ENCODE results near the gene KLRC1. TPM values are rescaled to one million over a fixed set of nuclear protein-coding genes. Genes with fewer than 3 reads are reported as not detected.

Gene KLRC1
- total and polyA plus RNA-seq, 2 of the 8 experiments (the other 6 are each of a cell fraction or from before 2014, with no cell fraction given): not detected

GRCh38 chr12:10454531-10454930, 1.4 kb upstream of the KLRC1 start:
- Histone ChIP-seq H3K56ac (replicated peaks; ENCODE audit: insufficient read length, low read depth, low read length) (no peak overlapping the region), H2BK15ac (ENCODE audit: low read length) (no peak overlapping the region), H3K9me3 (ENCODE audit: insufficient read depth in 2 of 2, low read depth in 1 of 2, low read length in 1 of 2) (0 out of 4 replicates have a peak, but pooled peaks cover 0 to 3% of the 10 kb centered on the region in 2 experiments), H3K23ac (ENCODE audit: insufficient read length) (no peak overlapping the region), H4K8ac (ENCODE audit: extremely low read depth, insufficient read depth, low read length) (no peak overlapping the region), H3K4ac (replicated peaks; ENCODE audit: insufficient read length, low read depth, low read length) (no peak overlapping the region), H2AK5ac (ENCODE audit: low read depth, low read length) (no peak overlapping the region), H4K5ac (ENCODE audit: insufficient read length, low read depth, low read length) (no peak overlapping the region), H2BK20ac (ENCODE audit: low read length) (no peak overlapping the region), H3K36me3 (ENCODE audit: control insufficient read depth in 2 of 4, insufficient read depth in 4 of 4, low read length in 3 of 4) (no peaks in the 10 kb centered on the region), H3K18ac (ENCODE audit: extremely low read depth, low read length) (no peak overlapping the region), H3K79me1 (ENCODE audit: low read depth, low read length) (no peaks in the 10 kb centered on the region), H2AFZ (ENCODE audit: low read length) (no peak overlapping the region), H3K4me1 (replicated peaks in 1 of 4; ENCODE audit: control insufficient read depth in 3 of 4, insufficient read depth in 4 of 4, low read length in 3 of 4) (peaks cover 0 to 3% (median 0%) of the 10 kb centered on the region in 4 experiments; a peak in 1 of 7 replicates), H4K20me1 (replicated peaks in 1 of 2; ENCODE audit: control insufficient read depth in 1 of 2, insufficient read depth in 2 of 2, low read length in 2 of 2) (no peaks in the 10 kb centered on the region), H4K91ac (replicated peaks; ENCODE audit: insufficient read length, low read length) (no peak overlapping the region), H2BK12ac (ENCODE audit: low read depth, low read length) (no peak overlapping the region), H3K27ac (ENCODE audit: low read depth, low read length) (no peak overlapping the region), H3K23me2 (ENCODE audit: low read depth, low read length) (no peaks in the 10 kb centered on the region), H3K27me3 (replicated peaks in 1 of 4; ENCODE audit: control insufficient read depth in 3 of 4, extremely low read depth in 1 of 4, insufficient read depth in 3 of 4, low read length in 3 of 4) (peaks cover 0 to 2% (median 0%) of the 10 kb centered on the region in 4 experiments; a peak in 1 of 7 replicates), H3K4me2 (ENCODE audit: insufficient read depth in 1 of 2, low read depth in 2 of 2, low read length in 2 of 2) (no peak overlapping the region), H3K4me3 (ENCODE audit: extremely low read depth in 1 of 4, insufficient read depth in 2 of 4, low read depth in 3 of 4, low read length in 4 of 4) (no peak overlapping the region), H2BK120ac (replicated peaks; ENCODE audit: low read depth, low read length) (no peak overlapping the region), H2BK5ac (ENCODE audit: low read depth, low read length) (no peak overlapping the region), H3K79me2 (ENCODE audit: control insufficient read depth in 1 of 2, insufficient read depth in 2 of 2, low read length in 2 of 2) (no peaks in the 10 kb centered on the region), H3K9ac (replicated peaks in 1 of 4; ENCODE audit: extremely low read depth in 1 of 4, low read depth in 3 of 4, low read length in 3 of 4) (no peak overlapping the region), H3K14ac (ENCODE audit: insufficient read length) (no peak overlapping the region)
- FAIRE-seq: no peak
- WGBS, 2 experiments (ENCODE audit: extremely low coverage in 1 of 2, insufficient coverage in 1 of 2, insufficient read length in 1 of 2, insufficient replicate concordance in 2 of 2, low coverage in 1 of 2, low lambda C conversion rate in 2 of 2, missing lambda C conversion rate in 1 of 2): 93% methylated on average over 1 of the region's 1 CpG; no CpG with 5 or more reads in 1 of the 2 experiments
- ChIA-PET POLR2A (ENCODE audit: partially characterized antibody) (no interaction called here), CTCF (ENCODE audit: partially characterized antibody) (no interaction called here)
- no peak for DNase-seq (ENCODE audit: low read depth in 1 of 2, low spot score in 2 of 2)
- TF ChIP-seq ATF3 (IDR thresholded peaks at IDR 0.05; ENCODE audit: insufficient read depth, low read depth, low read length) (no peak), GTF2F1 (IDR thresholded peaks at IDR 0.05; ENCODE audit: borderline replicate concordance, low read depth, low read length) (no peak), RBBP5 (IDR thresholded peaks at IDR 0.05; ENCODE audit: borderline replicate concordance, low read depth, low read length) (no peak), EZH2 (IDR thresholded peaks at IDR 0.05; ENCODE audit: low read depth, low read length, severe bottlenecking) (no peak), SP4 (IDR thresholded peaks at IDR 0.05; ENCODE audit: low read length) (no peak), KDM1A (IDR thresholded peaks at IDR 0.05; ENCODE audit: borderline replicate concordance, low read length) (no peak), MAFK (IDR thresholded peaks at IDR 0.05; ENCODE audit: low read depth, low read length) (no peak), TCF12 (IDR thresholded peaks at IDR 0.05; ENCODE audit: low read depth, low read length) (no peak), SIN3A (conservative IDR thresholded peaks at IDR 0.05 in 1 of 2, IDR thresholded peaks at IDR 0.05 in 1 of 2; ENCODE audit: low read depth in 1 of 2, low read length in 2 of 2) (no peak), HDAC6 (IDR thresholded peaks at IDR 0.05; ENCODE audit: low read depth, low read length) (no peak)
